ENCODE measurements around the gene ZNF20.
"Not testable (repeated sequence)": the region's sequence is repeated elsewhere in the genome, so short reads cannot be mapped to it uniquely, and the experiment has no call there.

The ZNF20 gene

GRCh38 chr19:12111176-12111575 is 29.0 kb downstream of the ZNF20 start:
- TF ChIP-seq EZH2phosphoT487 (IDR thresholded peaks at IDR 0.05; ENCODE audit: borderline replicate concordance) (no peak), CTCF (conservative IDR thresholded peaks at IDR 0.05; ENCODE audit: low read length) (no peak)
- no peaks in the 10 kb centered on the region; the same call in 1 of the 2 replicates for H3K9me3 ChIP-seq (ENCODE audit: insufficient read depth, low read depth, low read length)
- no peaks in the 10 kb centered on the region for H3F3A ChIP-seq (ENCODE audit: low read depth)
- H3K36me3 ChIP-seq (ENCODE audit: insufficient read depth, low read length) = 0 out of 2 replicates have a peak, but pooled peaks cover 2% of the 10 kb centered on the region
- H3K9me2 ChIP-seq (replicated peaks; ENCODE audit: low read depth, low read length) = no peaks in the 10 kb centered on the region
- H3K9ac ChIP-seq (ENCODE audit: low read depth, low read length, poor library complexity, severe bottlenecking) = no peak overlapping the region
- H4K20me1 ChIP-seq (ENCODE audit: insufficient read depth, low read length, poor library complexity, severe bottlenecking) = no peaks in the 10 kb centered on the region
- H2AFZ ChIP-seq (ENCODE audit: low read length) = no peak overlapping the region
- no peak overlapping the region for H3K4me2 ChIP-seq (ENCODE audit: low read depth, low read length, poor library complexity, severe bottlenecking)
- H3K4me1 ChIP-seq (ENCODE audit: insufficient read depth, low read length, poor library complexity, severe bottlenecking) = no peaks in the 10 kb centered on the region
- H3K27me3 ChIP-seq (ENCODE audit: insufficient read depth, low read length, poor library complexity, severe bottlenecking) = no peaks in the 10 kb centered on the region
- no peaks in the 10 kb centered on the region for H3K79me2 ChIP-seq (ENCODE audit: insufficient read depth, low read length)
- no peak overlapping the region for H3K4me3 ChIP-seq (ENCODE audit: low read length, poor library complexity, severe bottlenecking)

DNA sequence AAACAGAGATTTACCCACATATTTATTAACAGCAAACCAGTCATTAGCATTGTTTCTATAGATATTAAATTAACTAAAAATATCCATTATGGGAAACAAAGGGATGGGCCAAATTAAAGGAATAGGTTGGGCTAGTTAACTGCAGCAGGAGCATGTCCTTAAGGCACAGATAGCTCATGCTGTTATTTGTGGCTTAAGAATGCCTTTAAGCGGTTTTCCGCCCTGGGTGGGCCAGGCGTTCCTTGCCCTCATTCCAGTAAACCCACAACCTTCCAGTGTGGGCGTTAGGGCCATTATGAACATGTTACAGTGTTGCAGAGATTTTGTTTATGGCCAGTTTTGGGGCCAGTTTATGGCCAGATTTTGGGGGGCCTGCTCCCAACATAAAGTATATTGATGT is 36.2 kb downstream of the ZNF20 start:
- H3K9me3 ChIP-seq (ENCODE audit: insufficient read depth, low read depth, low read length); H3K27me3 ChIP-seq (ENCODE audit: insufficient read depth, low read length, poor library complexity, severe bottlenecking); H3K4me3 ChIP-seq (ENCODE audit: low read length, poor library complexity, severe bottlenecking); H3K79me2 ChIP-seq (ENCODE audit: insufficient read depth, low read length); H3F3A ChIP-seq (ENCODE audit: low read depth); H3K4me2 ChIP-seq (ENCODE audit: low read depth, low read length, poor library complexity, severe bottlenecking); H3K9ac ChIP-seq (ENCODE audit: low read depth, low read length, poor library complexity, severe bottlenecking); H4K20me1 ChIP-seq (ENCODE audit: insufficient read depth, low read length, poor library complexity, severe bottlenecking); H3K36me3 ChIP-seq (ENCODE audit: insufficient read depth, low read length); H3K9me2 ChIP-seq (replicated peaks; ENCODE audit: low read depth, low read length); H2AFZ ChIP-seq (ENCODE audit: low read length); H3K4me1 ChIP-seq (ENCODE audit: insufficient read depth, low read length, poor library complexity, severe bottlenecking): not testable (repeated sequence)

GRCh38 chr19:12098040-12098439 is 42.1 kb downstream of the ZNF20 start:
- H3K4me1 ChIP-seq (ENCODE audit: insufficient read depth, low read length, poor library complexity, severe bottlenecking) = no peaks in the 10 kb centered on the region
- H3K9me2 ChIP-seq (replicated peaks; ENCODE audit: low read depth, low read length) = no peaks in the 10 kb centered on the region
- TF ChIP-seq EZH2phosphoT487 (IDR thresholded peaks at IDR 0.05; ENCODE audit: borderline replicate concordance) = no peak
- TF ChIP-seq CTCF (conservative IDR thresholded peaks at IDR 0.05; ENCODE audit: low read length) = no peak
- H3K79me2 ChIP-seq (ENCODE audit: insufficient read depth, low read length) = no peaks in the 10 kb centered on the region
- no peak overlapping the region for H3K4me3 ChIP-seq (ENCODE audit: low read length, poor library complexity, severe bottlenecking)
- H2AFZ ChIP-seq (ENCODE audit: low read length) = no peak overlapping the region
- no peak overlapping the region for H3K4me2 ChIP-seq (ENCODE audit: low read depth, low read length, poor library complexity, severe bottlenecking)
- no peak overlapping the region for H3K9ac ChIP-seq (ENCODE audit: low read depth, low read length, poor library complexity, severe bottlenecking)
- H3K27me3 ChIP-seq (ENCODE audit: insufficient read depth, low read length, poor library complexity, severe bottlenecking) = no peaks in the 10 kb centered on the region
- no peaks in the 10 kb centered on the region for H4K20me1 ChIP-seq (ENCODE audit: insufficient read depth, low read length, poor library complexity, severe bottlenecking)
- H3K9me3 ChIP-seq (ENCODE audit: insufficient read depth, low read depth, low read length) = no peaks in the 10 kb centered on the region
- H3K36me3 ChIP-seq (ENCODE audit: insufficient read depth, low read length) = no peaks in the 10 kb centered on the region
- H3F3A ChIP-seq (ENCODE audit: low read depth) = no peaks in the 10 kb centered on the region

GRCh38 chr19:12095111-12095790 is 44.9 kb downstream of the ZNF20 start:
- no peaks in the 10 kb centered on the region for H3K9me2 ChIP-seq (replicated peaks; ENCODE audit: low read depth, low read length)
- no peaks in the 10 kb centered on the region for H3K36me3 ChIP-seq (ENCODE audit: insufficient read depth, low read length)
- H3K4me3 ChIP-seq (ENCODE audit: low read length, poor library complexity, severe bottlenecking) = no peak overlapping the region
- no peaks in the 10 kb centered on the region for H3F3A ChIP-seq (ENCODE audit: low read depth)
- H3K9ac ChIP-seq (ENCODE audit: low read depth, low read length, poor library complexity, severe bottlenecking) = no peak overlapping the region
- H3K79me2 ChIP-seq (ENCODE audit: insufficient read depth, low read length) = no peaks in the 10 kb centered on the region
- no peaks in the 10 kb centered on the region for H3K4me1 ChIP-seq (ENCODE audit: insufficient read depth, low read length, poor library complexity, severe bottlenecking)
- TF ChIP-seq CTCF (conservative IDR thresholded peaks at IDR 0.05; ENCODE audit: low read length) (no peak), EZH2phosphoT487 (IDR thresholded peaks at IDR 0.05; ENCODE audit: borderline replicate concordance) (no peak)
- H3K9me3 ChIP-seq (ENCODE audit: insufficient read depth, low read depth, low read length) = no peaks in the 10 kb centered on the region
- H2AFZ ChIP-seq (ENCODE audit: low read length) = no peak overlapping the region
- H4K20me1 ChIP-seq (ENCODE audit: insufficient read depth, low read length, poor library complexity, severe bottlenecking) = no peaks in the 10 kb centered on the region
- no peak overlapping the region for H3K4me2 ChIP-seq (ENCODE audit: low read depth, low read length, poor library complexity, severe bottlenecking)
- H3K27me3 ChIP-seq (ENCODE audit: insufficient read depth, low read length, poor library complexity, severe bottlenecking) = no peaks in the 10 kb centered on the region
